Nephron (organoid): Measurements from ENCODE around the gene ZNF764.

ENCODE experiments used
- H3K27ac Mint-ChIP-seq, 3 experiments: 2 replicates each; pipeline ENCODE4 v1.8.0; 2020; ENCODE audit warnings: mixed read lengths in 3 of 3, mild to moderate bottlenecking in 2 of 3, moderate library complexity in 1 of 3
- H3K27me3 Mint-ChIP-seq: 2 replicates; pipeline ENCODE4 v1.8.0; 2021; ENCODE audit warnings: low read depth, mild to moderate bottlenecking, moderate library complexity, mixed read lengths
- H3K36me3 Mint-ChIP-seq: 2 replicates; pipeline ENCODE4 v1.8.0; 2020; ENCODE audit warnings: low read depth, mixed read lengths
- H3K4me1 Mint-ChIP-seq: 2 replicates; pipeline ENCODE4 v1.8.0; 2020; ENCODE audit warnings: mixed read lengths
- H3K4me3 Mint-ChIP-seq, 3 experiments: 2 replicates each; pipeline ENCODE4 v1.8.0; 2020; ENCODE audit warnings: mild to moderate bottlenecking in 3 of 3, mixed read lengths in 3 of 3, moderate library complexity in 2 of 3
- H3K9me3 Mint-ChIP-seq: 2 replicates; pipeline ENCODE4 v1.8.0; 2020; ENCODE audit warnings: mixed read lengths
- TF ChIP-seq, protein P1 (sequence below), 3 experiments: fragments of 200-600 bp; sonication (generic); IDR thresholded peaks; one replicate each; pipeline ENCODE4 v1.5.0; 2021; ENCODE audit warnings: antibody characterized with exemption in 3 of 3; ENCODE audit not compliant: unreplicated experiment in 3 of 3

Gene ZNF764

GRCh38 chr16:30533748-30534367 is 24.3 kb downstream of the ZNF764 start:
- Mint-ChIP-seq H3K4me1 (peaks cover 25% of the 10 kb centered on the region), H3K36me3 (peaks cover 17% of the 10 kb centered on the region), H3K27me3 (no peaks in the 10 kb centered on the region), H3K9me3 (no peaks in the 10 kb centered on the region), H3K4me3 (peak overlapping the region; percentile 88 to 94 (median 89)), H3K27ac (peak overlapping the region; percentile 78 to 97 (median 94))
- TF ChIP-seq, protein P1, sequence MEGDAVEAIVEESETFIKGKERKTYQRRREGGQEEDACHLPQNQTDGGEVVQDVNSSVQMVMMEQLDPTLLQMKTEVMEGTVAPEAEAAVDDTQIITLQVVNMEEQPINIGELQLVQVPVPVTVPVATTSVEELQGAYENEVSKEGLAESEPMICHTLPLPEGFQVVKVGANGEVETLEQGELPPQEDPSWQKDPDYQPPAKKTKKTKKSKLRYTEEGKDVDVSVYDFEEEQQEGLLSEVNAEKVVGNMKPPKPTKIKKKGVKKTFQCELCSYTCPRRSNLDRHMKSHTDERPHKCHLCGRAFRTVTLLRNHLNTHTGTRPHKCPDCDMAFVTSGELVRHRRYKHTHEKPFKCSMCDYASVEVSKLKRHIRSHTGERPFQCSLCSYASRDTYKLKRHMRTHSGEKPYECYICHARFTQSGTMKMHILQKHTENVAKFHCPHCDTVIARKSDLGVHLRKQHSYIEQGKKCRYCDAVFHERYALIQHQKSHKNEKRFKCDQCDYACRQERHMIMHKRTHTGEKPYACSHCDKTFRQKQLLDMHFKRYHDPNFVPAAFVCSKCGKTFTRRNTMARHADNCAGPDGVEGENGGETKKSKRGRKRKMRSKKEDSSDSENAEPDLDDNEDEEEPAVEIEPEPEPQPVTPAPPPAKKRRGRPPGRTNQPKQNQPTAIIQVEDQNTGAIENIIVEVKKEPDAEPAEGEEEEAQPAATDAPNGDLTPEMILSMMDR (IDR thresholded peaks at IDR 0.05; ENCODE audit: unreplicated experiment in 3 of 3), result no peak

GRCh38 chr16:30533146-30533522 is 25.0 kb downstream of the ZNF764 start:
- Mint-ChIP-seq H3K4me1 (peaks cover 29% of the 10 kb centered on the region), H3K9me3 (no peaks in the 10 kb centered on the region), H3K27ac (peak overlapping the region; percentile 78 to 98 (median 97)), H3K4me3 (peak overlapping the region; percentile 86 to 94 (median 88)), H3K27me3 (no peaks in the 10 kb centered on the region), H3K36me3 (peaks cover 17% of the 10 kb centered on the region)
- TF ChIP-seq, protein P1 (IDR thresholded peaks at IDR 0.05; ENCODE audit: unreplicated experiment in 3 of 3), result no peak

DNA sequence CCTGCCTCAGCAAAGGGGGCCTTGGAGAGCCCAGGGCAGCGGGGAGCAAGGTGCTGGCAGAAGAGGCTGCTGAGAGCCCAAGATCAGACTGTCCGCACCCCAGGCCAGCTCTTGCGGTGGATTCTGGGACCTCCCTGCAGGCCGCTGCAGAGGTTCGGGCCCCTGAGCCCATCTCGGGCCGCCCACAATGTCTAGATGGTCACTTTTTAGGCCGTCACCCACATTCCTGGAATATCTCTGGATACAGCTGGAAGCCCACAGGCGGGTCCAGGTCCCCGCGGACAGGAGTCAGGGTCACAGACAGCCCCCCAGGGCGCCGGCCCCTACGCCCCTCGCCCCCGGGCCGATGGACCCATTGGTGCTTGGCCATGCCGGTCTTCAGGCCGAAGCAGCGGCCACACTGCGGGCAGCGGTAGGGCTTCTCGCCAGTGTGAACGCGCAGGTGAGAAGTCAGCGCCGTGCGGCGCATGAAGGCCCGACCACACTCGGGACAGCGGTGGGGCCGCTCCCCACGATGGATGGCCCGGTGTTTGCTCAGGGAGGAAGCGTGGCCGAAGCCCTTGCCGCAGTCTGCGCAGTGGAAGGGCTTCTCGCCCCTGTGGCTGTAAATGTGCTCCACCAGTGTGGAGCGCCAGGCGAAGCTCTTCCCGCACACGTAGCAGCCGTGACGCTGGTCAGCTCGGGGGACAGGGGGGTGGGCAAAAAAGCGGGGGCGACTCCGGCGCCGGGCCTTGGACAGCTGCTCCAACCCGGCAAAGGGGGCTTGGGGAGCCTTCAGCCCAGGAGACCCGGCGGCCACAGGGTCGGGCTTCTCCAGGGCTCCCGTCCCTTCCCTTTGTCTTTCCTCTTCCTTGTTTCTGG is 25.7 kb downstream of the ZNF764 start:
- Mint-ChIP-seq H3K27ac (peak overlapping the region; percentile 78 to 98 (median 97)), H3K4me1 (peaks cover 32% of the 10 kb centered on the region), H3K4me3 (peak overlapping the region; percentile 86 to 94 (median 88)), H3K9me3 (no peaks in the 10 kb centered on the region), H3K27me3 (no peaks in the 10 kb centered on the region), H3K36me3 (peaks cover 11% of the 10 kb centered on the region)
- TF ChIP-seq, protein P1 (IDR thresholded peaks at IDR 0.05; ENCODE audit: unreplicated experiment in 3 of 3), result no peak

- no peaks in the 10 kb centered on the region for H3K27me3 Mint-ChIP-seq
Observed at GRCh38 chr16:30530163-30531037, 27.8 kb downstream of the ZNF764 start.

DNA sequence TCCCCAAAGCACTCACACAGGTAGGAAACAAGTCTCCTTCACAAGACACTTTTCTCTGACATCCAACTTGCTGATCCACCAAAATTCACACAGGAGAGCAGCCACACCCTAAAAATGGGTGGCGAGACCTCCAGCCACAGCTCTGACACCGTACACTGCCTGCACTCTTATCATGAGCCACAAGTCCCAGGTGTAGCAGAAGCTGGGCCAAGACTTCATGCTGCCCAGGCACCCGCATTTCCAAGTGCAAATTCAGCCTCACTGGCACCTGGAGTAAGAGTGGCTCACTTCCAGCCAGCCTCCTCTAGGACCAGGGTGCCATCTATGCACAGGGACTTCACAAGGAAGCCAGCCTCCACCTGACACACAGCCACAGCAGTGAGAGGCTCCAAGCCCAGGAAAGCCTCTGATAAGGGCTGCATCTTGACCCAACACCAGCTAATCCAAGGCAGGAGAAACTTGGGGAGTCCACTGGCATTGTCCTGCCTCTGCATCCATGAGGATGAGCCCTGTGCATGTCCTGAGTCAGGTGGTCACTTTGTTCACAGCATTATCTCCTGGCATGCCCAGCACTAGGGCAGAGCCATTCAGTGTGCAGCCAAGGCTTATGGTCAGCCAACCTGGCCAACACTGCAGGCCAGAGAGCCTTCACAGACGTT is 29.2 kb downstream of the ZNF764 start:
- peak overlapping the region; percentile 46 to 68 (median 59) for H3K4me3 Mint-ChIP-seq
- peak overlapping the region; percentile 56 to 97 (median 88) for H3K27ac Mint-ChIP-seq
- H3K9me3 Mint-ChIP-seq, result no peaks in the 10 kb centered on the region
- peaks cover 23% of the 10 kb centered on the region for H3K4me1 Mint-ChIP-seq
- H3K27me3 Mint-ChIP-seq, result no peaks in the 10 kb centered on the region
- H3K36me3 Mint-ChIP-seq, result peaks cover 21% of the 10 kb centered on the region
- TF ChIP-seq, protein P1 (IDR thresholded peaks at IDR 0.05; ENCODE audit: unreplicated experiment in 3 of 3), result no peak

More at GRCh38 chr16:30530163-30531037, 27.8 kb downstream of the ZNF764 start:
- TF ChIP-seq, protein P1 (IDR thresholded peaks at IDR 0.05; ENCODE audit: unreplicated experiment in 3 of 3), result no peak
- H3K4me3 Mint-ChIP-seq, result peak overlapping the region; percentile 10 to 67 (median 35)
- peaks cover 15% of the 10 kb centered on the region for H3K36me3 Mint-ChIP-seq
- peak overlapping the region in 2 of 3 experiments; percentile 28 to 52 for H3K27ac Mint-ChIP-seq
- H3K9me3 Mint-ChIP-seq, result no peaks in the 10 kb centered on the region
- peaks cover 29% of the 10 kb centered on the region for H3K4me1 Mint-ChIP-seq
